HUES48 (cell line): Measurements from ENCODE around the gene GAMT.
A peak's percentile ranks its signal among the peaks of the same experiment; 100 is the strongest.

Experiments used
- H3K27ac ChIP-seq: one replicate; pipeline ENCODE4 v1.7.0; 2013; ENCODE audit warnings: low read depth, low read length, inconsistent platforms
- H3K27me3 ChIP-seq: 2 replicates; pipeline ENCODE4 v1.6.1; 2013; ENCODE audit warnings: mild to moderate bottlenecking, low read length; ENCODE audit not compliant: control insufficient read depth, insufficient read depth
- H3K36me3 ChIP-seq: 2 replicates; pipeline ENCODE4 v1.6.1; 2013; ENCODE audit warnings: low read length; ENCODE audit not compliant: control insufficient read depth, insufficient read depth
- H3K4me1 ChIP-seq: 2 replicates; pipeline ENCODE4 v1.6.1; 2013; ENCODE audit warnings: mild to moderate bottlenecking, low read length; ENCODE audit not compliant: control insufficient read depth, insufficient read depth
- H3K4me3 ChIP-seq: 2 replicates; pipeline ENCODE4 v1.5.1; 2013; ENCODE audit warnings: mild to moderate bottlenecking, low read depth, low read length
- H3K9ac ChIP-seq: 2 replicates; pipeline ENCODE4 v1.6.1; 2013; ENCODE audit warnings: mild to moderate bottlenecking, low read depth, low read length, moderate library complexity
- H3K9me3 ChIP-seq: 2 replicates; pipeline ENCODE4 v1.6.1; 2013; ENCODE audit warnings: low read length; ENCODE audit not compliant: control insufficient read depth, insufficient read depth

The GAMT gene

GRCh38 chr19:1366899-1367870 lies 34.2 kb downstream of the GAMT start:
- H3K36me3 ChIP-seq = peaks cover 92% of the 10 kb centered on the region
- no peak overlapping the region for H3K27ac ChIP-seq
- H3K9me3 ChIP-seq = no peaks in the 10 kb centered on the region
- H3K4me3 ChIP-seq = no peak overlapping the region
- H3K4me1 ChIP-seq = no peaks in the 10 kb centered on the region
- no peak overlapping the region for H3K9ac ChIP-seq
- no peaks in the 10 kb centered on the region for H3K27me3 ChIP-seq

- no peaks in the 10 kb centered on the region for H3K27me3 ChIP-seq
- H3K36me3 ChIP-seq = peaks cover 96% of the 10 kb centered on the region
- H3K4me3 ChIP-seq = no peak overlapping the region
- no peak overlapping the region for H3K27ac ChIP-seq
- H3K9ac ChIP-seq = no peak overlapping the region
- H3K4me1 ChIP-seq = 0 out of 2 replicates have a peak, but pooled peaks cover 3% of the 10 kb centered on the region
- H3K9me3 ChIP-seq = no peaks in the 10 kb centered on the region
Observed at GRCh38 chr19:1366296-1366695, 35.0 kb downstream of the GAMT start.

- no peaks in the 10 kb centered on the region for H3K9me3 ChIP-seq
- no peaks in the 10 kb centered on the region for H3K27me3 ChIP-seq
- no peak overlapping the region for H3K9ac ChIP-seq
- H3K27ac ChIP-seq = no peak overlapping the region
- H3K4me1 ChIP-seq = peaks cover 3% of the 10 kb centered on the region; the same call in 1 of the 2 replicates
- peaks cover 95% of the 10 kb centered on the region for H3K36me3 ChIP-seq
- H3K4me3 ChIP-seq = no peak overlapping the region
Observed at GRCh38 chr19:1365319-1366269, 35.7 kb downstream of the GAMT start.

GRCh38 chr19:1364070-1364704 lies 37.2 kb downstream of the GAMT start:
- Histone ChIP-seq H3K36me3 (peaks cover 95% of the 10 kb centered on the region), H3K9ac (no peak overlapping the region)

DNA sequence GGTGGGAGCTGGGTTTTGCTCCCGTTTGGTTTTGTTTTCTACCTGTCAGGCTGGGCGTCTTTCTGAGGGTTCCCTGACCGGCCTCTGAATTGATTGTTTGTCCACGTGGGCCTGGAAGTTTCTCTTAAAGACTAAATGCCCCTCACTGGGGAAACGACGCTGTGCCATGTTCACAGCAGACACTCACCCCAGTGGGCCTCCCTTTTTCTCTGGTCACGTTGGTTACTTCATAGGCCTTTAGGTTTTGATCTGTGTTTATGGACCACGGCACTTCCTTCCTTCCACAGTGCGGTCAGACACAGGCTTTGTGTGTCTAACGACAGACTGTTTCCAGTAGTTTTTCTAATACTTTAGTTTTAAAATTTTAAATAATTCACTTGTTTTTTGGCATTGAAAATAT lies 37.7 kb downstream of the GAMT start:
- Histone ChIP-seq H3K27ac (no peak overlapping the region), H3K9ac (no peak overlapping the region), H3K4me3 (no peak overlapping the region), H3K36me3 (peaks cover 97% of the 10 kb centered on the region), H3K4me1 (peaks cover 23% of the 10 kb centered on the region), H3K9me3 (no peaks in the 10 kb centered on the region), H3K27me3 (no peaks in the 10 kb centered on the region)

More at GRCh38 chr19:1364070-1364704, 37.2 kb downstream of the GAMT start:
- Histone ChIP-seq H3K4me1 (peaks cover 17% of the 10 kb centered on the region), H3K27me3 (no peaks in the 10 kb centered on the region), H3K9me3 (no peaks in the 10 kb centered on the region), H3K27ac (no peak overlapping the region), H3K4me3 (no peak overlapping the region)

DNA sequence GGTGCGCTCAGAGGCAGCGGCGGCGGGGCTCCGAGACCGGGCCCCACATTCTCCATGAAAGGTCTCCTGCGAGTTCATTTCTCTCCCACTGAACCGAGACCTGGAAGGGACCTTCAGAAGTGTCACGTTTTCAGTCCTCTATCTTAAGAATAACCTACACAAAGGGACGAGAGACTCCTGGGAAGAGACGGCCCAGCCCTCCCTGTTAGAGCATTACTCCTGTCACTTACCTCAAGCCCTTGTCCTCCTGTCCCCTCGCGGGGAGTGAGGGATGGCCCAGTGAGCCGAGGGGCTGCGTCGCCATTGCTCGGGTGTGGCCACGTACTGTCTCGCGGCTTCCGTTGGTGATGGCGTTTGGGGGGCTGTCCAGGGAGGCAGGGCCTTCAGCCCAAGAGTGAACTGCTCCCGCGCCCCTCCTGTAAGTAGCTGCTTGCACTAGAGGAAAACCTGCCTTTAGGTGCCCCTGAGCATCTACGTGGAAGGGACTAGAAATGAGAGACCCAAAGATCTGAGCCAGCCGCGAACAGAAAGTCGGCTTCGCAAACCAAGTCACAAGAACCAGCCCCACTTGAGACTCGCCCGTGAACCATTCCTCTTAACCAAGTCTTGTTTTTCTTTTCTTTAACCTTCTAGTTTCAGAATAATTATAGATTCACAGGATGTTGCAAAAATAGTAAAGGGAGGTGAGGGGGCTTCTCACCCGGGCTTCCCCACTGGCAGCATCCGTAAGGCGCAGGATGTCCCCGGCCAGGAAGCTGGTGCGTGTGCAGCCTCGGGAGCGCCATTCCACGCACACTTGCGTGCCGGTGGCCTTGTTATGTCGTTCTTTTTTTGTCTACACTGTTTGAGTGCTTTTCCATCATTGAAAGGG lies 38.7 kb downstream of the GAMT start:
- H3K4me1 ChIP-seq = peaks cover 32% of the 10 kb centered on the region
- H3K27me3 ChIP-seq = no peaks in the 10 kb centered on the region
- H3K9ac ChIP-seq = no peak overlapping the region
- H3K4me3 ChIP-seq = no peak overlapping the region
- H3K36me3 ChIP-seq = peaks cover 92% of the 10 kb centered on the region
- H3K9me3 ChIP-seq = no peaks in the 10 kb centered on the region
- H3K27ac ChIP-seq = no peak overlapping the region

DNA sequence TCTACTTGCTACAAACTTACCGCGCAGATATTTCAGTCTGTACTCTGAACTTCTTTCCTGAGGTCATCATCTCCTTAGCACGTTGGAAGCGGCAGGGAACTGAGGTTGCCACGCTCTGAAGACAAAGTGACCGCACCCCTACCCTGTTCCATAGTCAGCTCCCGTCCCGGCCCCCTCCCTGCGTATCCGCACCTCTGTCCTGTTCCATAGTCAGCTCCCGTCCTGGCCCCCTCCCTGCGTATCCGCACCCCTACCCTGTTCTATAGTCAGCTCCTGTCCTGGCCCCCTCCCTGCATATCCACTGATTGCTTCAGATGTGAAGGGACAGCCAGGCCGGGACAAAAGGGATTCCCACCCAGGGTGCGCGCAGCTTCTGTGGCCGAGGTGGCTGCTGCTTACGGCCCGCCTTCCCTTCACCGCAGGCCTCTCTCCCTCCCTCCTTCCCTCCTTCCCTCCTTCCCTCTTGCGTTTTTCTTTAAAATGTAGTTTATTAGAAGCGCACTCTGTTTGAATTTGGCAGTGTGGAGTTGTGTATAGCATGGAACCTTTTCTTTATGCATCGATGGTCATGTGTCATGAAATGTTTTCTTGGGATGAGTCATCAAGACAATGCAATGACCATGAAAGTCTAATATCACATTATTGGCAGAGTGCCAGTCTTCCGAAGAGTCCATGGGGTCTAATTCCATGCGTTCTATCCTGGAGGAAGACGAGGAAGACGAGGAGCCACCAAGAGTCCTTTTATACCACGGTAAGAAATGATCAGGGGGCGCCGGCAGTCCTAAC lies 39.5 kb downstream of the GAMT start:
- Histone ChIP-seq H3K4me3 (no peak overlapping the region), H3K9me3 (no peaks in the 10 kb centered on the region), H3K9ac (no peak overlapping the region), H3K4me1 (peaks cover 40% of the 10 kb centered on the region), H3K27me3 (no peaks in the 10 kb centered on the region), H3K27ac (peak overlapping the region; percentile 55), H3K36me3 (peaks cover 87% of the 10 kb centered on the region)

DNA sequence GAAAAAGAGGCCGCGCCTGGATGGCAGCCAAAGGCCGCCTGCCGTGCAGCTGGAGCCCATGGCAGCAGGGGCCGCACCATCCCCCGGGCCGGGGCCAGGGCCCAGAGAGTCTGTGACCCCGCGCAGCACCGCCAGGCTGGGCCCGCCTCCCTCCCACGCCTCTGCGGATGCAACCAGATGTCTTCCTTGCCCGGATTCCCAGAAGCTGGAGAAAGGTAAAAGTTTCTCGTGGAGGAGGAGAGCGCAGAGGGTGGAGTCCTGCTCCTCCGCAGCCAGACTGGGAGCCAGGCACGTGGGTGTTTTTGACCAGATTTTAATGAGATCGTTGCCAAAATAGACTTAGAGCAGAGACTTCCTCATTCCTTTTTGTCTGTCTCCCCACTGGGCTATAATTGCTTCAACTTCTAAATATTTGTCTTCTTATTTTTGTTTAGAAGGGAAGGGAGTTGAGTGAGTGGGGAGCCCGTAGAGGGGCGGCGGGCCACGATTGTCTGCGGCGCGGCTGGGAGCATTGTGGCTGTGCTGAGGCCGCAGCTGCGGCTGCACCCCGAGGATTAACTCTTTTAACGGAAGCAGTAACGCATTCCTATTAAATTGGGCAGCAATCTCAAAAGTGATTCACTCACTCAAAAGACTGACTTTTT lies 40.4 kb downstream of the GAMT start:
- no peak overlapping the region for H3K9ac ChIP-seq

GRCh38 chr19:1360126-1360817 lies 41.1 kb downstream of the GAMT start:
- H3K4me3 ChIP-seq = no peak overlapping the region

More for the DNA sequence above, 40.4 kb downstream of the GAMT start:
- peaks cover 49% of the 10 kb centered on the region for H3K4me1 ChIP-seq
- no peak overlapping the region for H3K4me3 ChIP-seq
- peaks cover 84% of the 10 kb centered on the region for H3K36me3 ChIP-seq
- H3K9me3 ChIP-seq = no peaks in the 10 kb centered on the region
- H3K27ac ChIP-seq = peak overlapping the region; percentile 55
- no peaks in the 10 kb centered on the region for H3K27me3 ChIP-seq

More at GRCh38 chr19:1360126-1360817, 41.1 kb downstream of the GAMT start:
- peaks cover 54% of the 10 kb centered on the region for H3K4me1 ChIP-seq
- H3K27me3 ChIP-seq = no peaks in the 10 kb centered on the region
- peak overlapping the region; percentile 16 for H3K27ac ChIP-seq
- H3K36me3 ChIP-seq = peaks cover 77% of the 10 kb centered on the region
- no peak overlapping the region for H3K9ac ChIP-seq
- no peaks in the 10 kb centered on the region for H3K9me3 ChIP-seq
